GM21737 (cell line): ENCODE measurements around the gene CELSR3.

Experiments used
- ATAC-seq: cut with Tn5 transposase; IDR thresholded peaks from one replicate; pipeline ENCODE4 v1.9.1; 2021; ENCODE audit warnings: mild to moderate bottlenecking, moderate library complexity; ENCODE audit not compliant: unreplicated experiment

CELSR3 gene

GRCh38 chr3:48634661-48635221, 27.9 kb downstream of the CELSR3 start:
- ATAC-seq: peak; percentile 9

- ATAC-seq: no peak
Observed at GRCh38 chr3:48633743-48634142, 28.9 kb downstream of the CELSR3 start.

- ATAC-seq: no peak
Observed at GRCh38 chr3:48633256-48633655, 29.4 kb downstream of the CELSR3 start.

GRCh38 chr3:48631516-48632448, 30.9 kb downstream of the CELSR3 start:
- no peak for ATAC-seq

- ATAC-seq: no peak
Observed at GRCh38 chr3:48630833-48631232, 31.9 kb downstream of the CELSR3 start.

GRCh38 chr3:48630407-48630806, 32.3 kb downstream of the CELSR3 start:
- ATAC-seq: no peak

- no peak for ATAC-seq
Observed at GRCh38 chr3:48629894-48630293, 32.8 kb downstream of the CELSR3 start.

GRCh38 chr3:48628277-48629017, 34.2 kb downstream of the CELSR3 start:
- no peak for ATAC-seq

- no peak for ATAC-seq
Observed at GRCh38 chr3:48625600-48625999, 37.1 kb downstream of the CELSR3 start.

GRCh38 chr3:48624767-48625166, 37.9 kb downstream of the CELSR3 start:
- no peak for ATAC-seq

- ATAC-seq: no peak
Observed at GRCh38 chr3:48623851-48624547, 38.7 kb downstream of the CELSR3 start.

GRCh38 chr3:48621461-48621869, 41.2 kb downstream of the CELSR3 start, which contains the start of gene TMEM89:
Gene TMEM89, minus strand, starts transcription at chr3:48621769. Its CDS starts 13 bp downstream, at chr3:48621756.
- ATAC-seq: no peak

GRCh38 chr3:48619541-48620524, 42.9 kb downstream of the CELSR3 start:
- ATAC-seq: no peak

GRCh38 chr3:48617559-48617958, 45.1 kb downstream of the CELSR3 start:
- no peak for ATAC-seq

GRCh38 chr3:48614044-48614443, 48.6 kb downstream of the CELSR3 start:
- no peak for ATAC-seq

- ATAC-seq: no peak
Observed at GRCh38 chr3:48612309-48612708, 50.4 kb downstream of the CELSR3 start.

- ATAC-seq: peak; percentile 95
Observed at GRCh38 chr3:48609088-48610005, 53.3 kb downstream of the CELSR3 start, which contains the start of gene UQCRC1. Gene UQCRC1, minus strand, starts transcription at chr3:48609646. Its CDS starts 26 bp downstream, at chr3:48609620.

- no peak for ATAC-seq
Observed at GRCh38 chr3:48607519-48607918, 55.2 kb downstream of the CELSR3 start.

- no peak for ATAC-seq
Observed at GRCh38 chr3:48601622-48601994, 61.1 kb downstream of the CELSR3 start.
